Duodenal mucosa (tissue), 2 donors: ENCODE measurements around the gene SFXN3.

Source experiments
- H3K27ac ChIP-seq: one replicate; pipeline ENCODE4 v1.7.0; 2013; ENCODE audit warnings: low read depth, low read length
- H3K27me3 ChIP-seq, 2 donors: one replicate each; pipeline ENCODE4 v1.7.0; 2013; ENCODE audit warnings: low read length in 2 of 2, control low read depth in 1 of 2; ENCODE audit not compliant: insufficient read depth in 2 of 2, control insufficient read depth in 1 of 2
- H3K36me3 ChIP-seq, 2 donors: one replicate each; pipeline ENCODE4 v1.7.0; 2013; ENCODE audit warnings: low read length in 2 of 2, control low read depth in 1 of 2; ENCODE audit not compliant: insufficient read depth in 2 of 2, control insufficient read depth in 1 of 2
- H3K4me1 ChIP-seq, 2 donors: one replicate each; pipeline ENCODE4 v1.7.0; 2013; ENCODE audit warnings: low read length in 2 of 2, control low read depth in 1 of 2; ENCODE audit not compliant: insufficient read depth in 2 of 2, control insufficient read depth in 1 of 2
- H3K4me3 ChIP-seq, 2 donors: one replicate each; pipeline ENCODE4 v1.7.0; 2013; ENCODE audit warnings: low read length in 2 of 2, low read depth in 1 of 2
- H3K9ac ChIP-seq, 2 donors: one replicate each; pipeline ENCODE4 v1.7.0; 2013; ENCODE audit warnings: low read length in 2 of 2, low read depth in 1 of 2
- H3K9me3 ChIP-seq, 2 donors: one replicate each; pipeline ENCODE4 v1.7.0; 2013; ENCODE audit warnings: low read length in 2 of 2, control low read depth in 1 of 2; ENCODE audit not compliant: control insufficient read depth in 1 of 2

SFXN3 gene

DNA sequence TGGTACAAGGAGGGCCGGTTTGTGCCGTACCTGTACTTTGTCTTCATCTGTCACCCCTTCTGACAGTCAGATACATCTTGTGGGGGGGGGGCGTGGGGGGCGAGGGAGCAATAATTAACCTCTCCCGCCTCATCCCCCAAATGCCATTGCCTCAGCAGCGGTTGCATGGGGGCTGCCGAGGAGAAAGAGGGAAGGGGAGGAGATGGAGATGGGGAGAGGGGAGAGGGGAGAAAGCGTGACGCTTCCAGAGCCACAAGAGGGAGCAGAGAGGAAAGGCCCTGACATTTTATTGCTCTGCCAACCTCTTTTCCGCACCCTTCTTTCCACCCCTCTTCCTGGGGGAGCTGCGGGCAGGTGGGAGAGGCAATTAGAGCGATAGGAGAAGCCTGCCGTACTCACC, 42.6 kb downstream of the SFXN3 start:
- Histone ChIP-seq H3K27me3 (peaks cover 36 to 40% of the 10 kb centered on the region in 2 donors), H3K36me3 (no peaks in the 10 kb centered on the region), H3K9me3 (no peaks in the 10 kb centered on the region), H3K27ac (no peak overlapping the region), H3K4me1 (no peaks in the 10 kb centered on the region), H3K9ac (no peak overlapping the region), H3K4me3 (no peak overlapping the region)

DNA sequence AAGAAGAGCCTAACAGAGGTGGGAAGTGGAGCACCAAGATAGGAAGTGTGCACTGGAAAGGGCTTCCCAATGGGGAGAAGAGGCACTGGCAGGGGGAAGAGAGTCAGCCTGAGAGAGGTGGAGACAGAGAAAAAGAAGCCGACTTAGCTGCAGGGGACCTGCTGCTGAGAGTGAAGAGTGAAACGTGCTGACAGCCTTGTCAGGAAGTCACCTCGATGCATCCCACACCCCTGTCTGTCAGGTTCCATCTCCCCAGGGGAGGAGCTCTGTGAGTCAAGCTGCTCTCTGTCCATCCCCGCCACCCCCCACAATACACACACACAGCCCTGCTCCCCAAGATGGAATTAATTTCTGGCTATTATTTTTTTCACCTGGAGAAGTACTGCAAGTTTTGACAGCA, 44.7 kb downstream of the SFXN3 start:
- Histone ChIP-seq H3K9ac (no peak overlapping the region), H3K27me3 (peaks cover 40 to 47% of the 10 kb centered on the region in 2 donors), H3K9me3 (no peaks in the 10 kb centered on the region), H3K36me3 (no peaks in the 10 kb centered on the region), H3K27ac (no peak overlapping the region), H3K4me1 (no peaks in the 10 kb centered on the region), H3K4me3 (no peak overlapping the region)

GRCh38 chr10:101076630-101077029, 45.6 kb downstream of the SFXN3 start:
- no peak overlapping the region for H3K4me3 ChIP-seq
- H3K36me3 ChIP-seq, result no peaks in the 10 kb centered on the region
- H3K27ac ChIP-seq, result no peak overlapping the region
- peaks cover 42 to 47% of the 10 kb centered on the region in 2 donors for H3K27me3 ChIP-seq
- H3K9me3 ChIP-seq, result no peaks in the 10 kb centered on the region
- no peak overlapping the region for H3K9ac ChIP-seq
- no peaks in the 10 kb centered on the region for H3K4me1 ChIP-seq

DNA sequence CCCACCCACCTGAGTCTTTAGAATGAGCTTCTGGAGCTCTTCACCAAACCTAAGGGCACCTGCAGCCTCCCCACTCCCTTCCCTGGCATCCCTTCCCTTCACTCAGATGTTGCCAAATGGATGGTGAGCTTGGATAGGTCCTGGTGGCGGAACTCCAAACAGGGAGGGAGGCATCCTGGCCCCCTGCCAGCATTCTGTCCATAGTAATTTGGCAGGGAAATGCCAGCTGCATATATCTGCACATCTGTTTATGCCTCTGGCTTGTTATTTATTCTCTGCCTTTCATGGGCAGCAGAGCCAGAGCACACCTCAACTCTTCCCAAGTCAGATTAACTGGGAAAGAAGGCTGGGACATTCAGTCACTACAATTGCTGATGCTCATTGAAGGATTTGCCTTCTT, 48.8 kb downstream of the SFXN3 start:
- no peak overlapping the region for H3K9ac ChIP-seq
- no peaks in the 10 kb centered on the region for H3K36me3 ChIP-seq
- H3K4me3 ChIP-seq, result no peak overlapping the region
- no peaks in the 10 kb centered on the region for H3K9me3 ChIP-seq
- H3K27ac ChIP-seq, result no peak overlapping the region
- H3K27me3 ChIP-seq, result peaks cover 33 to 34% of the 10 kb centered on the region in 2 donors
- H3K4me1 ChIP-seq, result no peaks in the 10 kb centered on the region

DNA sequence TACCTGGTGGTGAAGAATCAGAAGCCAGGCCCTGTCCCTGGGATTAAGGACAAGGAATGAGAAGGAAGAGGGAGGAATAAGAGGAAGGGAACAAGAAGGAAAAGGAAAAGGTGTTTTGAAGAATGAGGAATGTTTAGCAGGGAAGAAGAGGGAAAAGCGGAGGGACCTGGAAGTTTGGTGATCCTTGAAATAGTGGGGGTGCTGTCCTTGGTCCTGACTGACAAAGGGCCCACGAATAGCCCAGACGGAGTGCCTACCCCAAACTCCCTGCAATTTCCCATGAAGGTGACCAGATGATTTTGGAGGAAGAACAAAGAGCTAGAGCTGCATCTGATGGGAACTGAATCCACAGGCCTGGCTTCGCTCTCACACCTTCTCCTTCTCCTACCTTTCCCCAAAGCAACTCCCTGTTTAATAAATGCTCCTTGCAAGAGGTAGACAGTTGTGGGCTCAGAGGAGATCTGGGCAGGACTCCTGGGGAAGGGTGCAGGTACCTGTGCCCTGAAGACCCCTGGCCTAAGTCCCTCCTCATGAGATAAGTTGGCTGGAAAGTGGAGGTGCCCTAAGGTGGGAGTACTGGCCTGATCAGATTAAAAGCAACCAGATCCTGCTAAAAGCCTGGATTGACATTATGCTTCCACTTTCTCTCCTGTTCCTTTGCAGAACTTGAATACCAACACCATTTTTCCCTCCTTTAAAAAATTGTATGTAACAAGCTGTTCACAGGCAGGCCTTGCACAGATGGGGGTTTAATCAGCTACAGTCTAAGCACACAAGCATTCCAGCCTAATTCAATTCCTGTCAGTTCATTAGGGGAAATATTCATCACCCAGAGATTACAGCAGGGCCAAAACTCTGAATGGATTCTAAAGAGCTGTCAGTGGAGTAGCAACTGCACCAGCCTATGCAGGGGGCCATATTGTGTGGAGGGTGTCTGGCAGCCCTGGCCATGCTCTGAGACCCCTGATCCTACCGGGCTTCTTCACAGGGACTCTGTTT, 50.2 kb downstream of the SFXN3 start:
- peaks cover 30 to 35% of the 10 kb centered on the region in 2 donors for H3K27me3 ChIP-seq

GRCh38 chr10:101085846-101086245, 54.8 kb downstream of the SFXN3 start:
- Histone ChIP-seq H3K4me1 (peaks cover 0 to 7% of the 10 kb centered on the region in 2 donors), H3K9ac (no peak overlapping the region), H3K4me3 (no peak overlapping the region), H3K27ac (no peak overlapping the region), H3K27me3 (peaks cover 46 to 57% of the 10 kb centered on the region in 2 donors), H3K9me3 (no peaks in the 10 kb centered on the region), H3K36me3 (no peaks in the 10 kb centered on the region)

More for the DNA sequence above, 50.2 kb downstream of the SFXN3 start:
- Histone ChIP-seq H3K4me1 (no peaks in the 10 kb centered on the region), H3K4me3 (no peak overlapping the region), H3K9me3 (no peaks in the 10 kb centered on the region), H3K27ac (no peak overlapping the region), H3K9ac (no peak overlapping the region), H3K36me3 (no peaks in the 10 kb centered on the region)

DNA sequence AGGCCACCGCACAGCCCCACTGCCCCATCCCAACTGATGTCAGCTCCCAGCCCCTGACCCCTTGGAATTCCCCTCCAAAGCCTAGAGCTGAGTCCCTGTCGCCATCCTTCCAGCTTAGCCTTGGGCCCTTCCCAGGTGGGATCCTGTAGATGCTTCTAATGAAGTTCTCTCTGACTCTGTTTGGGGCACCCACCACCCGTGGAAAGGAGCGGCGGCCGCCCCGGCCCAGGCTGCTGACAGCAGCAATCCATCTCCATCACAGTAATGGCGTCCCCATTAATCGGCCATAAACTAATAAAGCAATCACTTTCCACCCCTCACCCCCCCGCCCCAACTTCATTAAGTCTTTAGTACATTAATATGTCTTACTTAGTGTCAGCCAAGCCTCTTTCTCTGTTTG, 56.3 kb downstream of the SFXN3 start:
- Histone ChIP-seq H3K9me3 (no peaks in the 10 kb centered on the region), H3K36me3 (no peaks in the 10 kb centered on the region), H3K27me3 (peaks cover 54 to 67% of the 10 kb centered on the region in 2 donors), H3K4me1 (peaks cover 0 to 7% of the 10 kb centered on the region in 2 donors), H3K4me3 (no peak overlapping the region), H3K27ac (no peak overlapping the region), H3K9ac (no peak overlapping the region)

GRCh38 chr10:101087965-101088364, 56.9 kb downstream of the SFXN3 start:
- H3K9me3 ChIP-seq, result no peaks in the 10 kb centered on the region
- no peak overlapping the region for H3K27ac ChIP-seq
- peaks cover 0 to 7% of the 10 kb centered on the region in 2 donors for H3K4me1 ChIP-seq
- H3K27me3 ChIP-seq, result peaks cover 54 to 68% of the 10 kb centered on the region in 2 donors
- no peak overlapping the region for H3K9ac ChIP-seq
- no peaks in the 10 kb centered on the region for H3K36me3 ChIP-seq
- no peak overlapping the region for H3K4me3 ChIP-seq

GRCh38 chr10:101089520-101090299, 58.7 kb downstream of the SFXN3 start:
- Histone ChIP-seq H3K9me3 (no peaks in the 10 kb centered on the region), H3K9ac (no peak overlapping the region), H3K4me1 (peaks cover 0 to 7% of the 10 kb centered on the region in 2 donors), H3K4me3 (no peak overlapping the region), H3K27ac (no peak overlapping the region), H3K27me3 (peaks cover 57 to 72% of the 10 kb centered on the region in 2 donors), H3K36me3 (no peaks in the 10 kb centered on the region)

GRCh38 chr10:101090597-101090996, 59.6 kb downstream of the SFXN3 start:
- Histone ChIP-seq H3K4me1 (peaks cover 0 to 7% of the 10 kb centered on the region in 2 donors), H3K9ac (no peak overlapping the region), H3K27ac (no peak overlapping the region), H3K4me3 (no peak overlapping the region), H3K36me3 (no peaks in the 10 kb centered on the region), H3K9me3 (no peaks in the 10 kb centered on the region), H3K27me3 (peaks cover 54 to 64% of the 10 kb centered on the region in 2 donors)
